ENCODE measurements around the gene ZDHHC13.

GRCh38 chr11:19163617-19164016 lies 46.6 kb downstream of the ZDHHC13 start:
- TF ChIP-seq CTCF (IDR thresholded peaks at IDR 0.05) (no peak), MAX (CRISPR knock-in tag; IDR thresholded peaks at IDR 0.05) (no peak), ZNF281 (CRISPR knock-in tag; IDR thresholded peaks at IDR 0.05) (no peak), E2F4 (CRISPR knock-in tag; IDR thresholded peaks at IDR 0.05; ENCODE audit: borderline replicate concordance, low read depth) (no peak), RORB (CRISPR knock-in tag; IDR thresholded peaks at IDR 0.05) (no peak), JAZF1 (CRISPR knock-in tag; IDR thresholded peaks at IDR 0.05) (no peak), SP1 (CRISPR knock-in tag; conservative IDR thresholded peaks at IDR 0.05) (no peak), PREB (CRISPR knock-in tag; IDR thresholded peaks at IDR 0.05; ENCODE audit: borderline replicate concordance) (no peak), SMAD3 (CRISPR knock-in tag; IDR thresholded peaks at IDR 0.05; ENCODE audit: borderline replicate concordance) (no peak), USF2 (CRISPR knock-in tag; IDR thresholded peaks at IDR 0.05) (no peak), USF1 (CRISPR knock-in tag; IDR thresholded peaks at IDR 0.05) (no peak), FOXP4 (CRISPR knock-in tag; IDR thresholded peaks at IDR 0.05) (no peak), ZBTB21 (CRISPR knock-in tag; IDR thresholded peaks at IDR 0.05; ENCODE audit: borderline replicate concordance) (no peak)

Data from WTC11 (cell line).